Peyer's patch (tissue), 4 donors: ENCODE results near the gene SLC34A1. TPM values are rescaled to one million over a fixed set of nuclear protein-coding genes. Genes with fewer than 3 reads are reported as not detected.

ENCODE experiments used
- DNase-seq, 3 donors: peaks; one replicate each; pipeline ENCODE4 v3.0.0-alpha.2; 2017 to 2019
- H3K27ac ChIP-seq, 4 donors: fragments of 200-600 bp; sonication (generic); one replicate each; pipeline ENCODE4 v1.5.1; 2016 to 2019
- H3K27me3 ChIP-seq, 2 donors: fragments of 200-600 bp; sonication (generic); one replicate each; pipeline ENCODE4 v1.5.1; 2019
- H3K36me3 ChIP-seq, 3 donors: fragments of 200-600 bp; sonication (generic); one replicate each; pipeline ENCODE4 v1.5.1; 2016 to 2019
- H3K4me1 ChIP-seq, 4 donors: fragments of 200-600 bp; sonication (generic); one replicate each; pipeline ENCODE4 v1.5.1; 2016 to 2019
- H3K4me3 ChIP-seq, 4 donors: fragments of 200-600 bp; sonication (generic); 1 replicate in 3 of 4; 2 replicates in 1 of 4; pipeline ENCODE4 v1.5.1; 2016 to 2019; ENCODE audit warnings: mild to moderate bottlenecking in 1 of 4
- H3K9me3 ChIP-seq, 4 donors: fragments of 200-600 bp; sonication (generic); one replicate each; pipeline ENCODE4 v1.5.1; 2016 to 2019; ENCODE audit warnings: mild to moderate bottlenecking in 1 of 4
- CTCF ChIP-seq, 6 experiments: fragments of 450-650 bp in 4 of 6; fragments of 200-600 bp in 2 of 6; sonication (generic) in 1 of 6; IDR thresholded peaks; one replicate each; pipeline ENCODE4 v1.5.1; 2017 to 2019; ENCODE audit warnings: antibody characterized with exemption in 6 of 6, mild to moderate bottlenecking in 3 of 6, moderate library complexity in 1 of 6
- POLR2A ChIP-seq, 2 donors: fragments of 450-650 bp; IDR thresholded peaks; one replicate each; pipeline ENCODE4 v1.5.1; 2017; ENCODE audit warnings: antibody characterized with exemption in 2 of 2, mild to moderate bottlenecking in 2 of 2, moderate library complexity in 2 of 2
- total RNA-seq, 4 donors: library from RNA; depleted of rRNA; stranded (reverse); fragments of >200 nt; gene quantifications; one replicate each; pipeline ENCODE4 v1.1.0, GENCODE V29; 2016

Gene SLC34A1
- total RNA-seq, 4 donors from 2014 or later: 0.35 TPM; not detected in 3

GRCh38 chr5:177392765-177393164 lies 8.5 kb downstream of the SLC34A1 start:
- Histone ChIP-seq H3K9me3 (no peaks in the 10 kb centered on the region), H3K36me3 (no peaks in the 10 kb centered on the region), H3K4me1 (peaks cover 0 to 29% (median 21%) of the 10 kb centered on the region in 4 donors), H3K4me3 (no peak overlapping the region), H3K27ac (no peak overlapping the region), H3K27me3 (no peaks in the 10 kb centered on the region)
- TF ChIP-seq POLR2A (IDR thresholded peaks at IDR 0.05) (no peak), CTCF (IDR thresholded peaks at IDR 0.05) (no peak)
- DNase-seq: no peak

- no peaks in the 10 kb centered on the region for H3K9me3 ChIP-seq
- no peak for DNase-seq
- H3K4me1 ChIP-seq: peaks cover 0 to 24% (median 21%) of the 10 kb centered on the region in 4 donors
- TF ChIP-seq CTCF (IDR thresholded peaks at IDR 0.05) (no peak), POLR2A (IDR thresholded peaks at IDR 0.05) (no peak)
- no peaks in the 10 kb centered on the region for H3K36me3 ChIP-seq
- H3K27me3 ChIP-seq: no peaks in the 10 kb centered on the region
- no peak overlapping the region for H3K4me3 ChIP-seq
- H3K27ac ChIP-seq: no peak overlapping the region
Measured at GRCh38 chr5:177393206-177393765, 9.1 kb downstream of the SLC34A1 start.

GRCh38 chr5:177393990-177394389 lies 9.8 kb downstream of the SLC34A1 start:
- DNase-seq: no peak
- Histone ChIP-seq H3K4me1 (peaks cover 0 to 19% (median 17%) of the 10 kb centered on the region in 4 donors), H3K27ac (no peak overlapping the region), H3K4me3 (no peak overlapping the region), H3K36me3 (no peaks in the 10 kb centered on the region), H3K27me3 (no peaks in the 10 kb centered on the region), H3K9me3 (no peaks in the 10 kb centered on the region)
- TF ChIP-seq POLR2A (IDR thresholded peaks at IDR 0.05): no peak
- TF ChIP-seq CTCF (IDR thresholded peaks at IDR 0.05): no peak

GRCh38 chr5:177396078-177396477 lies 11.8 kb downstream of the SLC34A1 start:
- DNase-seq: no peak
- H3K36me3 ChIP-seq: no peaks in the 10 kb centered on the region
- H3K9me3 ChIP-seq: peaks cover 0 to 5% (median 0%) of the 10 kb centered on the region in 4 donors
- peaks cover 0 to 11% (median 0%) of the 10 kb centered on the region in 4 donors for H3K4me1 ChIP-seq
- no peak overlapping the region for H3K27ac ChIP-seq
- peaks cover 0 to 9% of the 10 kb centered on the region in 2 donors for H3K27me3 ChIP-seq
- TF ChIP-seq CTCF (IDR thresholded peaks at IDR 0.05) (no peak), POLR2A (IDR thresholded peaks at IDR 0.05) (no peak)
- H3K4me3 ChIP-seq: no peak overlapping the region

- peaks cover 0 to 5% (median 0%) of the 10 kb centered on the region in 4 donors for H3K9me3 ChIP-seq
- no peak overlapping the region for H3K4me3 ChIP-seq
- H3K4me1 ChIP-seq: peaks cover 0 to 11% (median 0%) of the 10 kb centered on the region in 4 donors
- H3K27ac ChIP-seq: no peak overlapping the region
- no peaks in the 10 kb centered on the region for H3K36me3 ChIP-seq
- DNase-seq: no peak
- no peak for TF ChIP-seq POLR2A (IDR thresholded peaks at IDR 0.05)
- no peak for TF ChIP-seq CTCF (IDR thresholded peaks at IDR 0.05)
- peaks cover 0 to 9% of the 10 kb centered on the region in 2 donors for H3K27me3 ChIP-seq
Measured at GRCh38 chr5:177396807-177397206, 12.6 kb downstream of the SLC34A1 start.
